Testis (tissue), 3 donors: ENCODE data around the gene PCSK2. TPM values are rescaled to one million over a fixed set of nuclear protein-coding genes. Genes with fewer than 3 reads are reported as not detected.

Experiments used
- DNase-seq: peaks from one replicate; pipeline ENCODE4 v3.0.0-alpha.2; 2019
- H3K27ac ChIP-seq, 2 donors: fragments of 200-600 bp; sonication (generic); one replicate each; pipeline ENCODE4 v1.5.1; 2019
- H3K27me3 ChIP-seq: fragments of 200-600 bp; sonication (generic); one replicate; pipeline ENCODE4 v1.5.1; 2019
- H3K36me3 ChIP-seq: fragments of 200-600 bp; sonication (generic); one replicate; pipeline ENCODE4 v1.5.1; 2017; ENCODE audit warnings: low read depth; ENCODE audit errors: missing control alignments
- H3K4me1 ChIP-seq: fragments of 200-600 bp; sonication (generic); one replicate; pipeline ENCODE4 v1.5.1; 2019
- H3K4me3 ChIP-seq, 2 donors: fragments of 200-600 bp; sonication (generic); one replicate each; pipeline ENCODE4 v1.5.1; 2017 to 2019
- H3K9me3 ChIP-seq: fragments of 200-600 bp; sonication (generic); one replicate; pipeline ENCODE4 v1.5.1; 2017
- POLR2A ChIP-seq: fragments of 450-650 bp; IDR thresholded peaks from one replicate; pipeline ENCODE4 v1.6.1; 2017; ENCODE audit warnings: antibody characterized with exemption, mild to moderate bottlenecking, moderate library complexity
- WGBS, 2 donors: methylation state at CpG; one replicate each; pipeline ENCODE4 v1.1.5; 2018; 5-methylcytosine and 5-hydroxymethylcytosine counted together
- intact Hi-C: fragments of 100-400 bp; cut with DNase I; formaldehyde crosslinking; loops from one replicate; pipeline ENCODE4 v1.15.1; 2023; ENCODE audit warnings: low total_unique reads
- polyA plus RNA-seq: library from polyadenylated mRNA; stranded (reverse); fragments of 350-450 nt; fragmentation: Illumina TruSeq; extraction: RNeasy Lipid Tissue Mini Kit (QIAGEN cat#74804); gene quantifications from one replicate; pipeline ENCODE4 v1.2.3, GENCODE V29; 2014; ENCODE audit warnings: low read depth, low replicate concordance; ENCODE audit not compliant: insufficient read depth
- total RNA-seq, 2 donors: library from RNA; depleted of rRNA; stranded (reverse); fragments of >200 nt; gene quantifications; one replicate each; pipeline ENCODE4 v1.2.3, GENCODE V29; 2016
- TF ChIP-seq, protein P1 (sequence below), 3 experiments: fragments of 450-650 bp in 2 of 3; fragments of 200-600 bp in 1 of 3; sonication (generic) in 1 of 3; IDR thresholded peaks; one replicate each; pipeline ENCODE4 v1.5.1; 2016 to 2019; ENCODE audit warnings: antibody characterized with exemption in 3 of 3, mild to moderate bottlenecking in 2 of 3, moderate library complexity in 1 of 3

PCSK2 gene
- total and polyA plus RNA-seq, 3 donors from 2014 or later: 5.1 to 40.5 (median 11.7) TPM

DNA sequence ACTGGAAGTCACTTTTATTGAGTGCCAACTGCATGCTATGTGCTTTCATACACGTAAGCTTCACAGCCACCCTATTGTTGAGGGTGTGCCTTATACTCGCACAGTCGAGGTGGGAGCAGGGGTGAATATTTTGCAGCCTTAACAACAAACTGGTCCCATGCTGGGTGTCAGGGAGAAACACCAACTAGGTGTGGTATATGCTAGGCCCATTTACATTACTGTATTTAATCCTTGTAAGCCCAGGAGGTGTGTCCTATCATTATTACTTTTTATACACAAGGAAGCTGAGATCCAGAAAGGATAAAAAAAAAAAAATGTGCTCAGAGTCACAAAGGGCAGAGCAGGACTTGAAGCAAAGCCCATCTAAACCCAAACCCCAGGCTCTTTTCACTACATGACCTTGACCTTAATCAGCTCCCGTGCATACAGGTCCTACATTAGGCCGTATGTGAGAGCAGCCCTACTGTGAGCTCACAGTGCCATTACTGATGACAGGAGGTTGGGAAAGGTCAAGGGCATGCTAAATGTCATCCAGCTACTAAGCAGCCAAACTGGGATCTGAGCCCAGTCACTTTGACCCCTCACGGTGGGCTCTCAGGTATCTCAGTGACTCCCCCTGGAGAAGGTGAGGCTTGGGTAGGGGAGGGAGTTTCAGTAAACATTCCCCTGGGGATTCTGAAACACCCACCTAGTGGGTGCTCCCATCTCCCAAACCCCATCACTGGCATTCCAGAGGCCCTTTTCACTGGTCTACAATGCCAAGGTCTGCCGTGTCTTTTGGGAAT is 242.6 kb downstream of the PCSK2 start:
- Histone ChIP-seq H3K9me3 (no peaks in the 10 kb centered on the region), H3K27me3 (no peaks in the 10 kb centered on the region), H3K4me3 (no peak overlapping the region), H3K36me3 (no peaks in the 10 kb centered on the region), H3K27ac (no peak overlapping the region), H3K4me1 (no peaks in the 10 kb centered on the region)
- WGBS, 2 donors: 90 to 92% methylated on average over 6 to 7 of the region's 7 CpGs
- intact Hi-C loops: no loop called here
- TF ChIP-seq POLR2A: no peak
- TF ChIP-seq, protein P1, sequence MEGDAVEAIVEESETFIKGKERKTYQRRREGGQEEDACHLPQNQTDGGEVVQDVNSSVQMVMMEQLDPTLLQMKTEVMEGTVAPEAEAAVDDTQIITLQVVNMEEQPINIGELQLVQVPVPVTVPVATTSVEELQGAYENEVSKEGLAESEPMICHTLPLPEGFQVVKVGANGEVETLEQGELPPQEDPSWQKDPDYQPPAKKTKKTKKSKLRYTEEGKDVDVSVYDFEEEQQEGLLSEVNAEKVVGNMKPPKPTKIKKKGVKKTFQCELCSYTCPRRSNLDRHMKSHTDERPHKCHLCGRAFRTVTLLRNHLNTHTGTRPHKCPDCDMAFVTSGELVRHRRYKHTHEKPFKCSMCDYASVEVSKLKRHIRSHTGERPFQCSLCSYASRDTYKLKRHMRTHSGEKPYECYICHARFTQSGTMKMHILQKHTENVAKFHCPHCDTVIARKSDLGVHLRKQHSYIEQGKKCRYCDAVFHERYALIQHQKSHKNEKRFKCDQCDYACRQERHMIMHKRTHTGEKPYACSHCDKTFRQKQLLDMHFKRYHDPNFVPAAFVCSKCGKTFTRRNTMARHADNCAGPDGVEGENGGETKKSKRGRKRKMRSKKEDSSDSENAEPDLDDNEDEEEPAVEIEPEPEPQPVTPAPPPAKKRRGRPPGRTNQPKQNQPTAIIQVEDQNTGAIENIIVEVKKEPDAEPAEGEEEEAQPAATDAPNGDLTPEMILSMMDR (IDR thresholded peaks at IDR 0.05): no peak
- no peak for DNase-seq

DNA sequence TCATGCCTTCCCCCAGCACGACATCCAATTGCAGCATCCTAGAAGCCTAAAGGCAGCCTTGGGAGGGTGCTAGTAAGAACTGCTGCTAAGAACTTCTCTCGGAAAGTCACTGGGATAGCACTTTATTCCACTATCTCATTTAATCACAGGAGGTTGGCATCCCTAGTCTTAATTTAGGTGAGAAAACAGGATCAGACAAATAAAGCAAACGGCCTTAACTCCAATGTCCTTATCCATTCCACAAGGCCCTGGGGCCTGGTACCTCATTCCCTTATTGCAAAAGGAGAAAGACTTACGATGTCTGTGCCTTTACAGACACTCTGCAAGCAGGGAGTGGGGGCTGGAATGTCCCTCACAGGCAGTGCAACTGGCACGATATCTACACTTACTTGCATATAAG is 243.7 kb downstream of the PCSK2 start:
- 75 to 96% methylated on average over 5 of the region's 5 CpGs for WGBS, 2 donors
- no peaks in the 10 kb centered on the region for H3K36me3 ChIP-seq
- TF ChIP-seq, protein P1 (IDR thresholded peaks at IDR 0.05): no peak
- no peak for TF ChIP-seq POLR2A
- no peak overlapping the region for H3K27ac ChIP-seq
- H3K4me1 ChIP-seq: no peaks in the 10 kb centered on the region
- DNase-seq: no peak
- intact Hi-C loops: no loop called here
- no peak overlapping the region for H3K4me3 ChIP-seq
- no peaks in the 10 kb centered on the region for H3K9me3 ChIP-seq
- H3K27me3 ChIP-seq: no peaks in the 10 kb centered on the region

DNA sequence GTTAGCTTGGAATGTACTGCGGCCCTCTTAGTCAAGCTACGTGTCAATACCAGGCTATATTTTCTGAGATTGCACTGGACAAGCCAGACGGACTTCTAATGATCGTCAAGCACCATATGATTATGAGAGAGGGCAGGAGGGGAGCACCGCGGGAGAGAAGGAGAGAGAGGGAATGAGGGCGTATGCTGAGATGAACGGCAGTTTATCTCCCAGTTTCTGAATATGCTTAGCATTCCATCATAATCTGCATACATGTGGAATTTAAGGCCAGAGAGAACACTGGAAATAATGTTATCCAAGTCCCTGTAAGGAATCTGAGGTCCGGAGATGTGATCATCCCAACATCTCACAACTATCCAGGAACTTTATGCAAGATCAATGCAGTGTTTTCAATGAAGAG is 244.1 kb downstream of the PCSK2 start:
- 78 to 91% methylated on average over 9 of the region's 9 CpGs for WGBS, 2 donors
- H3K4me1 ChIP-seq: no peaks in the 10 kb centered on the region
- no peak for TF ChIP-seq POLR2A
- TF ChIP-seq, protein P1 (IDR thresholded peaks at IDR 0.05): no peak
- DNase-seq: no peak
- no peaks in the 10 kb centered on the region for H3K9me3 ChIP-seq
- intact Hi-C loops: no loop called here
- no peaks in the 10 kb centered on the region for H3K27me3 ChIP-seq
- no peak overlapping the region for H3K4me3 ChIP-seq
- no peaks in the 10 kb centered on the region for H3K36me3 ChIP-seq
- H3K27ac ChIP-seq: no peak overlapping the region

DNA sequence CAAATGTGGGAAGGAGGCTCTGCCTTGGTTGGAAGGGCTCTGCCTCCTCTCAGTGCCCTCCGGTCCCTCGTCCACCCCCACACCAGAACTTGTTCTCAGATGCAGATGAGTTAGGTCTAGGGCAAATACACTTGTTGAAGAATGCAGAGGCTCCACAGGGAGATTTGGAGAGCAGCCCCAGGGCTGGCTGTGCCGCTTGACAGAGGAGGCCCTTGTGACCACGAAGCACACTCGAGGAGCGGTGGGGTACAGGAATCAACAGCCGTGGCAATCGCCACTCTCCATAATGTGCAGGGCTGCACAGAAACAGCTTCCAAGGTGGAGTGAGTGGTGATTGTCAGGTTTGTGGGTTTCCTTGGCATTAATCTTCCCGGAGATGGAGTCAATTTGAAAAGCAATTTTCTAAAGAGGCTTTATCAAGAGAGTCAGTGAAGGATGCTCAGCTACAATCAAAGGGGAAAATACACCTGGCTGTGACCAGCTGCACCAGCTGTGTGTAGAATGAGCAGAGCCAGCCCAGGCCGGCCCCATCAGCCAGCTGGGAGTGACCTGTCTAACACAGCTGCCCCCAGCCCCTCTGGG is 244.9 kb downstream of the PCSK2 start:
- H3K9me3 ChIP-seq: no peaks in the 10 kb centered on the region

More for the DNA sequence above, 244.9 kb downstream of the PCSK2 start:
- no peak overlapping the region for H3K4me3 ChIP-seq
- intact Hi-C loops: no loop called here
- H3K27me3 ChIP-seq: no peaks in the 10 kb centered on the region
- no peaks in the 10 kb centered on the region for H3K4me1 ChIP-seq
- no peak overlapping the region for H3K27ac ChIP-seq
- TF ChIP-seq, protein P1 (IDR thresholded peaks at IDR 0.05): no peak
- TF ChIP-seq POLR2A: no peak
- DNase-seq: no peak
- no peaks in the 10 kb centered on the region for H3K36me3 ChIP-seq
- WGBS, 2 donors: 80 to 92% methylated on average over 10 of the region's 10 CpGs
